ENCODE results near the gene CD52. TPM values are rescaled to one million over a fixed set of nuclear protein-coding genes. Genes with fewer than 3 reads are reported as not detected.

Gene CD52
- total RNA-seq, 1 experiment from 2014 or later: 2.0 TPM

DNA sequence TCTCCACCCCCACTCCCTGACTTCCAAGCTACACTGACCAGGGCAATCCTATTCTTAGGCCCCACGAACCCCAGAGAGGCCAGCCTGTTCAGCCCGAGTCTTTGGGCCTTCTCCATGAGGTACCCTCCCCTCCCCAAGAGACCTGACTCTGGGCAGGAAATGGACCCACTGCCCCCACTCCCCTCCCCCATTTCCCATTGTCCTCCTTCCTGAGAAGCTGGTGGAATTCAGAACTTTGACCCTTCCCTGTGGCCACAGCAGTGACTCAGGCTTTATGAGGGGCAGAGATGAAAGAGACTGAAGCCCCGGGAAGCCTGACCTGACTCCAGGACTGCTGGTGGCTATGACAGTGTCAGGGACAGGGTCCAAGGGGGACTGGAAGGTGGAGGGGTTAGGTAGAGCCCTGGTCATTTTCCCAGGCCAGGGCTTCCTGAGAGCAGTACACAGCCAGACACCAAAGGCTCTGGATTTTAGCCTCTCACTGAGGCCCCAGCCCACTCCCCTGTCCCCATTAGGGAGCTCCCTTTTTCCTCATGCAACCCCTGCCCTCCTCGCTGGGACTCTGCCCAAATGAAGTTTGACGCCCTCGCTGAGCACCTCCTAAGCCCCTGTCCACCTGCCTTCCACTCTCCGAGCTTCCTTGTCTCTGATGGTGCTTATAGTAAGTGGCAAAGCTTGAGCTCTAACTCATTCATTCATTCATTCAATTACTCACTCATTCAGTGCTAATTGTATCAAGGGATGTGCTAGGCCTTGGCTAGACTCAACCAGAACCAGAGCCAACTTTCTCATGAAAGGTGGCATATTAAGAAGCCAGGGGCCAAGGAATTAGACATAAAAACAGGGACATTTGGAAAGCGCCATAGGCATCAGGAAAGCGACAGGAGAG lies 33.2 kb downstream of the CD52 start:
- TF ChIP-seq, protein P1, sequence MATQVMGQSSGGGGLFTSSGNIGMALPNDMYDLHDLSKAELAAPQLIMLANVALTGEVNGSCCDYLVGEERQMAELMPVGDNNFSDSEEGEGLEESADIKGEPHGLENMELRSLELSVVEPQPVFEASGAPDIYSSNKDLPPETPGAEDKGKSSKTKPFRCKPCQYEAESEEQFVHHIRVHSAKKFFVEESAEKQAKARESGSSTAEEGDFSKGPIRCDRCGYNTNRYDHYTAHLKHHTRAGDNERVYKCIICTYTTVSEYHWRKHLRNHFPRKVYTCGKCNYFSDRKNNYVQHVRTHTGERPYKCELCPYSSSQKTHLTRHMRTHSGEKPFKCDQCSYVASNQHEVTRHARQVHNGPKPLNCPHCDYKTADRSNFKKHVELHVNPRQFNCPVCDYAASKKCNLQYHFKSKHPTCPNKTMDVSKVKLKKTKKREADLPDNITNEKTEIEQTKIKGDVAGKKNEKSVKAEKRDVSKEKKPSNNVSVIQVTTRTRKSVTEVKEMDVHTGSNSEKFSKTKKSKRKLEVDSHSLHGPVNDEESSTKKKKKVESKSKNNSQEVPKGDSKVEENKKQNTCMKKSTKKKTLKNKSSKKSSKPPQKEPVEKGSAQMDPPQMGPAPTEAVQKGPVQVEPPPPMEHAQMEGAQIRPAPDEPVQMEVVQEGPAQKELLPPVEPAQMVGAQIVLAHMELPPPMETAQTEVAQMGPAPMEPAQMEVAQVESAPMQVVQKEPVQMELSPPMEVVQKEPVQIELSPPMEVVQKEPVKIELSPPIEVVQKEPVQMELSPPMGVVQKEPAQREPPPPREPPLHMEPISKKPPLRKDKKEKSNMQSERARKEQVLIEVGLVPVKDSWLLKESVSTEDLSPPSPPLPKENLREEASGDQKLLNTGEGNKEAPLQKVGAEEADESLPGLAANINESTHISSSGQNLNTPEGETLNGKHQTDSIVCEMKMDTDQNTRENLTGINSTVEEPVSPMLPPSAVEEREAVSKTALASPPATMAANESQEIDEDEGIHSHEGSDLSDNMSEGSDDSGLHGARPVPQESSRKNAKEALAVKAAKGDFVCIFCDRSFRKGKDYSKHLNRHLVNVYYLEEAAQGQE (IDR thresholded peaks at IDR 0.05; ENCODE audit: low read depth): no peak
- TF ChIP-seq ZNF274 (IDR thresholded peaks at IDR 0.05; ENCODE audit: low read depth, low read length) (no peak), ELF1 (IDR thresholded peaks at IDR 0.05; ENCODE audit: borderline replicate concordance, low read depth) (no peak), TCF7L2 (IDR thresholded peaks at IDR 0.05; ENCODE audit: borderline replicate concordance, extremely low read depth, insufficient read depth, insufficient read length) (no peak), YY1 (IDR thresholded peaks at IDR 0.05; ENCODE audit: extremely low read depth, insufficient replicate concordance, low read depth, low read length) (no peak), EZH2 (IDR thresholded peaks at IDR 0.05) (no peak), CBX3 (IDR thresholded peaks at IDR 0.05; ENCODE audit: low read depth) (no peak), FOSL1 (IDR thresholded peaks at IDR 0.05; ENCODE audit: low read depth) (no peak), POLR2A (IDR thresholded peaks at IDR 0.05; ENCODE audit: borderline replicate concordance, extremely low read depth, insufficient read depth, insufficient read length) (no peak), POLR2AphosphoS5 (IDR thresholded peaks at IDR 0.05; ENCODE audit: low read depth, low read length) (no peak), JUND (IDR thresholded peaks at IDR 0.05) (no peak), SRF (IDR thresholded peaks at IDR 0.05; ENCODE audit: low read depth) (no peak), RAD21 (IDR thresholded peaks at IDR 0.05; ENCODE audit: low read depth) (no peak), EZH2phosphoT487 (IDR thresholded peaks at IDR 0.05; ENCODE audit: borderline replicate concordance) (no peak)
- TF ChIP-seq, protein P2, sequence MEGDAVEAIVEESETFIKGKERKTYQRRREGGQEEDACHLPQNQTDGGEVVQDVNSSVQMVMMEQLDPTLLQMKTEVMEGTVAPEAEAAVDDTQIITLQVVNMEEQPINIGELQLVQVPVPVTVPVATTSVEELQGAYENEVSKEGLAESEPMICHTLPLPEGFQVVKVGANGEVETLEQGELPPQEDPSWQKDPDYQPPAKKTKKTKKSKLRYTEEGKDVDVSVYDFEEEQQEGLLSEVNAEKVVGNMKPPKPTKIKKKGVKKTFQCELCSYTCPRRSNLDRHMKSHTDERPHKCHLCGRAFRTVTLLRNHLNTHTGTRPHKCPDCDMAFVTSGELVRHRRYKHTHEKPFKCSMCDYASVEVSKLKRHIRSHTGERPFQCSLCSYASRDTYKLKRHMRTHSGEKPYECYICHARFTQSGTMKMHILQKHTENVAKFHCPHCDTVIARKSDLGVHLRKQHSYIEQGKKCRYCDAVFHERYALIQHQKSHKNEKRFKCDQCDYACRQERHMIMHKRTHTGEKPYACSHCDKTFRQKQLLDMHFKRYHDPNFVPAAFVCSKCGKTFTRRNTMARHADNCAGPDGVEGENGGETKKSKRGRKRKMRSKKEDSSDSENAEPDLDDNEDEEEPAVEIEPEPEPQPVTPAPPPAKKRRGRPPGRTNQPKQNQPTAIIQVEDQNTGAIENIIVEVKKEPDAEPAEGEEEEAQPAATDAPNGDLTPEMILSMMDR (IDR thresholded peaks at IDR 0.05 in 2 of 3, conservative IDR thresholded peaks at IDR 0.05 in 1 of 3; ENCODE audit: borderline replicate concordance in 1 of 3, insufficient read depth in 1 of 3, low read depth in 2 of 3, low read length in 2 of 3): no peak
- TF ChIP-seq, protein P3, sequence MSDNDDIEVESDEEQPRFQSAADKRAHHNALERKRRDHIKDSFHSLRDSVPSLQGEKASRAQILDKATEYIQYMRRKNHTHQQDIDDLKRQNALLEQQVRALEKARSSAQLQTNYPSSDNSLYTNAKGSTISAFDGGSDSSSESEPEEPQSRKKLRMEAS (IDR thresholded peaks at IDR 0.05): no peak
- no peaks in the 10 kb centered on the region for H3K79me2 ChIP-seq (ENCODE audit: insufficient read depth, low read length)
- H3K4me2 ChIP-seq (ENCODE audit: low read length): peak overlapping the region; percentile 80
- H4K20me1 ChIP-seq (ENCODE audit: insufficient read depth): no peaks in the 10 kb centered on the region
- no peaks in the 10 kb centered on the region for H3K27me3 ChIP-seq (ENCODE audit: insufficient read depth, low read length)
- RAD21 ChIA-PET (ENCODE audit: low non-redundant PET in 1 of 2, low total read pairs in 2 of 2, uncharacterized antibody in 2 of 2, unreplicated experiment in 2 of 2): interaction anchor here in 1 of 2 experiments (0.6 kb wide), 1 partner anchor 45 kb away, joined by 4 read pairs; no protein-coding TSS in a partner anchor
- H3K27ac ChIP-seq (ENCODE audit: low read depth, low read length): peak overlapping the region; percentile 26; the same call in 1 of the 2 replicates
- POLR2A ChIA-PET: interaction anchor here (1.0 kb wide), 1 partner anchor 67 kb away, joined by 3 read pairs; no protein-coding TSS in a partner anchor
- H3K4me3 ChIP-seq (replicated peaks in 1 of 2; ENCODE audit: low read depth in 1 of 2, low read length in 2 of 2): peak overlapping the region in 1 of 2 experiments; percentile 35; a peak in 2 of 4 replicates
- CTCF ChIA-PET: interaction anchor here (0.7 to 1.5 kb wide), 4 partner anchors 11 to 41 kb away, joined by 3 read pairs; no protein-coding TSS in a partner anchor
- intact Hi-C loops (cut with micrococcal nuclease): no loop called here
- no peaks in the 10 kb centered on the region for H3K36me3 ChIP-seq (ENCODE audit: control insufficient read depth in 1 of 2, insufficient read depth in 2 of 2, low read length in 2 of 2)
- DNase-seq (ENCODE audit: low read depth, low spot score) (peak; percentile 47), ATAC-seq (peak; percentile 64)
- BruUV-seq (replicated peaks): TSS peak; percentile 32
- H3K9me3 ChIP-seq (ENCODE audit: control insufficient read depth in 1 of 2, insufficient read depth in 1 of 2, low read depth in 1 of 2, low read length in 2 of 2): no peaks in the 10 kb centered on the region
- H3K9me2 ChIP-seq (ENCODE audit: insufficient read depth): no peaks in the 10 kb centered on the region
- peak overlapping the region; percentile 49 for H3K9ac ChIP-seq (ENCODE audit: low read length)
- H2AFZ ChIP-seq (ENCODE audit: low read depth, low read length, poor library complexity, severe bottlenecking): no peak overlapping the region
- peaks cover 54 to 64% of the 10 kb centered on the region in 2 experiments for H3K4me1 ChIP-seq (ENCODE audit: control insufficient read depth in 1 of 2, insufficient read depth in 2 of 2, low read length in 2 of 2)
